GM12891 (cell line): ENCODE results near the gene GABBR2.

Source experiments
- PAX5 ChIP-seq: IDR thresholded peaks from 2 replicates; pipeline ENCODE4 v1.6.1; 2011; ENCODE audit warnings: low read length, moderate library complexity, mild to moderate bottlenecking; ENCODE audit not compliant: insufficient read depth, severe bottlenecking
- POLR2A ChIP-seq: IDR thresholded peaks from 2 replicates; pipeline ENCODE4 v1.6.1; 2011; ENCODE audit warnings: low read depth, low read length, control low read depth
- POLR2AphosphoS5 ChIP-seq: IDR thresholded peaks from 2 replicates; pipeline ENCODE4 v1.6.1; 2011; ENCODE audit warnings: low read depth, low read length, control low read depth
- POU2F2 ChIP-seq: IDR thresholded peaks from 2 replicates; pipeline ENCODE4 v1.6.1; 2011; ENCODE audit warnings: low read depth, mild to moderate bottlenecking, control low read depth, low read length, moderate library complexity
- SPI1 ChIP-seq: IDR thresholded peaks from 2 replicates; pipeline ENCODE4 v1.6.1; 2011; ENCODE audit warnings: low read depth, low read length, control low read depth
- TAF1 ChIP-seq: IDR thresholded peaks from 2 replicates; pipeline ENCODE4 v1.6.1; 2011; ENCODE audit warnings: low read depth, low read length, control low read depth

DNA sequence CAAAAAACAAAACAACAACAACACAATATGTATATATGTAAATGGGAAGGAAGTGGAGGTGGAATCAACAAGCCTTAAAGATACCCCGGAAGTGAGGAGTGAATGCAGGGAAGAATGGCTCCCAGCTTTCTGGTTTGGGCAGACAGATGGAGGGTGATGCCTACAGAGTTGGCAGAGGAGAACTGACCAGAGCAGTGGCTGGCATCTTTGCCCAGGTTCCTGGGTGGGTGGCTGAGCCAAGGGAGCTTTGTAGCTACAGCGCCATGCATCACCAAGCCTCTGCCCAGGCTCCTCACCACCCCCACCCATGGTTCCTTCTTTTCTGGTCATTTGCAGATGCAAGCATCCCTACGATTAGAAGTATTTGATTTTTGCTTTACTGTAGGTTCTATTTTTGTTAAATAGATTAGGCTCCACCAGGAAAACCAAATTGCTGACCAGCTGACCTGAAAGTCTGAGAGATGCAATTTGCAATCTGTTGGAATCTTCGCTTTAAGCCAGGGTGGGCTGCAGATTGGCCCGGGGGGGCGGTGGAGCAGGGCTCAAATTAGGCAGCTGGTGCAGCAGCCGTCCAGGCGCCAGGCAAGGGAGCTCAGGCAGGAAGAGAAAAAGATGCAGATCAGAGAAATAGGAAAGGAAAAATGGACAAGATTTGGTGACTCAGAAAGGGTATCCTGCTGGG lies 290.0 kb downstream of the GABBR2 start:
- TF ChIP-seq POLR2A (no peak), POLR2AphosphoS5 (no peak), SPI1 (no peak), TAF1 (no peak), PAX5 (no peak), POU2F2 (no peak)
